Measurements from ENCODE around the gene MGAT4D. TPM values are rescaled to one million over a fixed set of nuclear protein-coding genes. Genes with fewer than 3 reads are reported as not detected.
"Not testable (repeated sequence)": the region's sequence is repeated elsewhere in the genome, so short reads cannot be mapped to it uniquely, and the experiment has no call there.

MGAT4D gene
- polyA plus RNA-seq, 4 donors, result not detected

DNA sequence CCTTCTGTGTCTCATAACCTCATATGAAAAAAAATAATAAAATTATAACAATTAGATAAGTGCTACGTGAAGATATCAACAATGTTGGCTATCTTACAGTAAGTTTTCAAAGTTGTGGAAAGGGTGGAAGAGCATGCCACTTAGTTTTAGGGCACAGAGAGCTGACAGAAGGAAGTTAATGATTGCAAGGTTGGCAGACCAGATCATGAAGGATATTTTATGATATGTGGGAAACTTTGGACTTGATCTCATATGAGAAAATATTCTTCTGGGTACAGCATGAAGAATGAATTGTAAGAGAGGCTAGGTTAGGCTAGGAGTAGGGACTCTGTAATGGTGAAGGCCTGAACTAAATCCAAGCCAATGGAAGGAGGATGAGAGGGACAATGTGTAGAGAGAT lies 34.5 kb downstream of the MGAT4D start:
- WGBS, 3 donors, result 18 to 54% (median 20%) methylated on average over 1 of the region's 1 CpG
- H3K36me3 ChIP-seq (ENCODE audit: control insufficient read depth in 3 of 3, insufficient read depth in 2 of 3, low read depth in 1 of 3, low read length in 3 of 3), result no peaks in the 10 kb centered on the region
- H3K27me3 ChIP-seq (ENCODE audit: control insufficient read depth in 3 of 3, insufficient read depth in 3 of 3, low read length in 3 of 3), result peaks cover 0 to under 1% (median 0%) of the 10 kb centered on the region in 3 donors
- peak; percentile 52 to 85 for DNase-seq
- peak overlapping the region in 1 of 3 donors; percentile 20 for H3K27ac ChIP-seq (ENCODE audit: low read depth in 1 of 3, low read length in 2 of 3)
- H3K9me3 ChIP-seq (ENCODE audit: control insufficient read depth in 2 of 2, insufficient read depth in 1 of 2, low read depth in 1 of 2, low read length in 1 of 2), result peaks cover 0 to 6% of the 10 kb centered on the region in 2 donors
- peaks cover 0 to 9% (median 2%) of the 10 kb centered on the region in 3 donors for H3K4me1 ChIP-seq (ENCODE audit: control insufficient read depth in 3 of 3, insufficient read depth in 2 of 3, low read depth in 1 of 3, low read length in 2 of 3)
- no peak for FAIRE-seq
- H3K4me3 ChIP-seq (ENCODE audit: low read depth in 1 of 3, low read length in 3 of 3), result no peak overlapping the region

DNA sequence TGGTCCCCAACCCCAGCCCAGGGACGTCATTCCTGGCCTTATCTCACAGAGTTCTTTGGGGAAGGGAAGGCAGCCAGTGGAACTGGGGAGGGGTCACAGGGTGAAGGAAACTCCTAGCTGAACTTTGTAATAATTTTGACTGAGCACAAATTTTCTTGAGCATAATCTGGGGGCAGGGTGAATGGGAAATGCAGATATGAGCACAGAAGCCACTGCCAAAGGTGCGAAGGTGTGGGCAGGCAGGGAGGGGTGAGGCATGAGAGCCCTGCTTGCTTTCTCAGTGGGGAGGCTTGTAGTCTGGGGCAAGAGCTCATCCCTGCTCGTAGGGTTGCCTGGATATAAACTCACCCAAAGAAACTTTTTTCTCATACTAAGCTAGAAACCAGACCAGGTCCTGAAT lies 34.9 kb downstream of the MGAT4D start:
- Histone ChIP-seq H3K9me3 (ENCODE audit: control insufficient read depth in 2 of 2, insufficient read depth in 1 of 2, low read depth in 1 of 2, low read length in 1 of 2) (peaks cover 0 to 6% of the 10 kb centered on the region in 2 donors), H3K4me1 (ENCODE audit: control insufficient read depth in 3 of 3, insufficient read depth in 2 of 3, low read depth in 1 of 3, low read length in 2 of 3) (peaks cover 0 to 9% (median 2%) of the 10 kb centered on the region in 3 donors), H3K27ac (ENCODE audit: low read depth in 1 of 3, low read length in 2 of 3) (peak overlapping the region in 1 of 3 donors; percentile 54), H3K36me3 (ENCODE audit: control insufficient read depth in 3 of 3, insufficient read depth in 2 of 3, low read depth in 1 of 3, low read length in 3 of 3) (no peaks in the 10 kb centered on the region), H3K4me3 (ENCODE audit: low read depth in 1 of 3, low read length in 3 of 3) (no peak overlapping the region), H3K27me3 (ENCODE audit: control insufficient read depth in 3 of 3, insufficient read depth in 3 of 3, low read length in 3 of 3) (no peaks in the 10 kb centered on the region)
- 21 to 50% (median 22%) methylated on average over 3 of the region's 3 CpGs for WGBS, 3 donors
- peak in 1 of 2 donors; percentile 69 for DNase-seq
- FAIRE-seq, result no peak

DNA sequence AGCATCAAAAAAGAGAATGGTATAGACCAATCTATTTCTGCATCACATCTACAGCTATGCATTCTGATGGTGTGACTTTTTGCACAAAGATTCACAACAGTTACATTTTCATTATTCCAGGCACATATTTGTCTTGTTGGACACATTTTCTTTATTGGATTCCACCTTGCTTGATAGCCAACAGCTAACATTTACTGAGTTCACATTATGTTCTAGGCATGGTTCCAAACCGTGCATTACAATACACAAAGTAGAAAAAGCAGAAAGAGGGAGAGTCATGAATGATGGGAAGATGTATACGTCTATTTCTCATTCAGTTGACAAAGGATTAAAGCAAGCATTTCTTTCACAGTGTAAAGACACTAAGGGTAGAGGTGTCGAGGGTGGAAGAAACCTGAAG lies 47.7 kb downstream of the MGAT4D start:
- H3K4me3 ChIP-seq (ENCODE audit: low read depth in 1 of 3, low read length in 3 of 3), result no peak overlapping the region
- H3K27me3 ChIP-seq (ENCODE audit: control insufficient read depth in 3 of 3, insufficient read depth in 3 of 3, low read length in 3 of 3), result no peaks in the 10 kb centered on the region
- DNase-seq (no peak), FAIRE-seq (no peak)
- no peaks in the 10 kb centered on the region for H3K4me1 ChIP-seq (ENCODE audit: control insufficient read depth in 3 of 3, insufficient read depth in 2 of 3, low read depth in 1 of 3, low read length in 2 of 3)
- H3K9me3 ChIP-seq (ENCODE audit: control insufficient read depth in 2 of 2, insufficient read depth in 1 of 2, low read depth in 1 of 2, low read length in 1 of 2), result no peaks in the 10 kb centered on the region
- no peak overlapping the region for H3K27ac ChIP-seq (ENCODE audit: low read depth in 1 of 3, low read length in 2 of 3)
- 59 to 67% (median 63%) methylated on average over 3 of the region's 3 CpGs for WGBS, 3 donors
- H3K36me3 ChIP-seq (ENCODE audit: control insufficient read depth in 3 of 3, insufficient read depth in 2 of 3, low read depth in 1 of 3, low read length in 3 of 3), result no peaks in the 10 kb centered on the region

DNA sequence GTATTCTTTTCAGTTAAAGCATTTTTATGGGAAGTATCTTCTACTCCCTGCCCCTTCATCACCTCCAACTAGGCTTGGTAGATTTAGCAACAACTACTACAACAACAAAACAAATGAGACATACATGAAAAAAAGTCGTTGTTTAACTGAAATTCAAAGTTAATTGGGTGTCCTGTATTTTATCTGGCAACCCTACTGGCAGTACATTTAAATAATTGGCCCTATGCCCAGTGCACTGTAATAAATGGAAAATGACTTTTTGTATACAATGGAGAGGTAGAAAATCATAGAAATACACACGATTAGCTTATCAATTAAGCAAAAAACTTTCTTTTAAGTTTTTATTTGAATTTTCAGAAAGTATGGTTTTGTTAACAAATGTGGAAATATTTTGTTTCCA lies 49.3 kb downstream of the MGAT4D start:
- DNase-seq (peak in 1 of 2 donors; percentile 21), FAIRE-seq (no peak)
- no peaks in the 10 kb centered on the region for H3K27me3 ChIP-seq (ENCODE audit: control insufficient read depth in 3 of 3, insufficient read depth in 3 of 3, low read length in 3 of 3)
- no peak overlapping the region for H3K4me3 ChIP-seq (ENCODE audit: low read depth in 1 of 3, low read length in 3 of 3)
- H3K36me3 ChIP-seq (ENCODE audit: control insufficient read depth in 3 of 3, insufficient read depth in 2 of 3, low read depth in 1 of 3, low read length in 3 of 3), result no peaks in the 10 kb centered on the region
- no peak overlapping the region for H3K27ac ChIP-seq (ENCODE audit: low read depth in 1 of 3, low read length in 2 of 3)
- 11 to 26% (median 11%) methylated on average over 2 of the region's 2 CpGs for WGBS, 3 donors
- H3K4me1 ChIP-seq (ENCODE audit: control insufficient read depth in 3 of 3, insufficient read depth in 2 of 3, low read depth in 1 of 3, low read length in 2 of 3), result no peaks in the 10 kb centered on the region
- H3K9me3 ChIP-seq (ENCODE audit: control insufficient read depth in 2 of 2, insufficient read depth in 1 of 2, low read depth in 1 of 2, low read length in 1 of 2), result no peaks in the 10 kb centered on the region

DNA sequence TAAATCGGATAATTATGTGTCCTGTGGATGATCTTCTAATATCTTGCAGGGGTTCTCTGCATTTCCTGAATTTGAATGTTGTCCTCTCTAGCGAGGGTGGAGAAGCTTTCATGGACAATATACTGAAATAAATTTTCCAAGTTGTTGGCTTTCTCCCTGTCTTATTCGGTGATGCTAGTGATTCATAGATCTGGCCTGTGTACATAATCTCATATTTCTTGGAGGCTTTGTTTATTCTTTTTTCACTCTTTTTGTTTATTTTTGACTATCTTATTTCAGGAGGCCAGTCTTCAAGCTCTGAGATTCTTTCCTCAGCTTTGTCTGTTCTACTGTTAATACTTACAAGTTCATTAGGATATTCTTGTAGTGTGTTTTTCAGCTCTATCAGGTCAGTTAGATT lies 49.9 kb downstream of the MGAT4D start:
- WGBS, 3 donors, result 56 to 62% (median 60%) methylated on average over 3 of the region's 3 CpGs
- DNase-seq (no peak), FAIRE-seq (no peak)
- Histone ChIP-seq H3K4me1 (ENCODE audit: control insufficient read depth in 3 of 3, insufficient read depth in 2 of 3, low read depth in 1 of 3, low read length in 2 of 3) (no peaks in the 10 kb centered on the region), H3K27me3 (ENCODE audit: control insufficient read depth in 3 of 3, insufficient read depth in 3 of 3, low read length in 3 of 3) (no peaks in the 10 kb centered on the region), H3K4me3 (ENCODE audit: low read depth in 1 of 3, low read length in 3 of 3) (no peak overlapping the region), H3K27ac (ENCODE audit: low read depth in 1 of 3, low read length in 2 of 3) (no peak overlapping the region), H3K36me3 (ENCODE audit: control insufficient read depth in 3 of 3, insufficient read depth in 2 of 3, low read depth in 1 of 3, low read length in 3 of 3) (no peaks in the 10 kb centered on the region), H3K9me3 (ENCODE audit: control insufficient read depth in 2 of 2, insufficient read depth in 1 of 2, low read depth in 1 of 2, low read length in 1 of 2) (no peaks in the 10 kb centered on the region)

DNA sequence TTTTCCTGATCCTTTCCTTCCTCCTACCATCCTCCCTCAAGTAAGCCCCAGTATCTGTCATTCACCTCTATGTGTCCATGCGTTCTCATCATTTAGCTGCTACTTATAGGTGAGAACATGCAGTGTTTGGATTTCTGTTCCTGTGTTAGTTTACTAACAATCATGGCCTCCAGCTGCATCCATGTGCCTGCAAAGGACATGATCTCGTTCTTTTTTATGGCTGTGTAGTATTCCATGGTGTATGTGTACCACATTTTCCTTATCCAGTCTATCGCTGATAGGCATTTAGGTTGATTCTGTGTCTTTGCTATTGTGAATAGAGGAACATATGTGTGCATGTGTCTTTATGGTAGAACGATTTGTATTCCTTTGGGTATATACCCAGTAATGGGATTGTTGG lies 53.7 kb downstream of the MGAT4D start:
- H3K36me3 ChIP-seq (ENCODE audit: control insufficient read depth in 3 of 3, insufficient read depth in 2 of 3, low read depth in 1 of 3, low read length in 3 of 3); DNase-seq; H3K4me1 ChIP-seq (ENCODE audit: control insufficient read depth in 3 of 3, insufficient read depth in 2 of 3, low read depth in 1 of 3, low read length in 2 of 3); H3K9me3 ChIP-seq (ENCODE audit: control insufficient read depth in 2 of 2, insufficient read depth in 1 of 2, low read depth in 1 of 2, low read length in 1 of 2); FAIRE-seq; H3K27me3 ChIP-seq (ENCODE audit: control insufficient read depth in 3 of 3, insufficient read depth in 3 of 3, low read length in 3 of 3); H3K27ac ChIP-seq (ENCODE audit: low read depth in 1 of 3, low read length in 2 of 3); H3K4me3 ChIP-seq (ENCODE audit: low read depth in 1 of 3, low read length in 3 of 3): not testable (repeated sequence)
- 77 to 88% (median 87%) methylated on average over 4 of the region's 4 CpGs for WGBS, 3 donors

DNA sequence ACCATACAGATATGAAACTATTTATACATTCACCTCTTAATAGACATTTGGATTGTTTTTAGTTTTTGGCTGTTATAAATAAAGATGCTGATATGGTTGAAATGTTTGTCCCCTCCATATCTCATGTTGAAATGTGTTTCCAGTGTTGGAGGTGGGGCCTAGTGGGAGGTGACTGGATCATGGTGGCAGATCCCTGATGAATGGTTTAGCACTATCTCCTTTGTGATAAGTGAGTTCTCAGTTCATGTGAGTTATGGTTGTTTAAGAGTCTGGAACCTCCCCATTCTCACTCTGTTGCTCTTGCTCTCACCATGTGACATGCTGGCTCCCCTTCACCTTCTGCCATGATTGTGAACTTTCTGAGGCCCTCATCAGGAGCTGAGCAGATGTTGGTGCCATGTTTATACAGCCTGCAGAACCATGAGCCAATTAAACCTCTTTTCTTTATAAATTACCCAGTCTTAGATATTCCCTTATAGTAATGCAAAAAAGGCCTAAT lies 58.4 kb downstream of the MGAT4D start:
- Histone ChIP-seq H3K27me3 (ENCODE audit: control insufficient read depth in 3 of 3, insufficient read depth in 3 of 3, low read length in 3 of 3) (no peaks in the 10 kb centered on the region), H3K4me1 (ENCODE audit: control insufficient read depth in 3 of 3, insufficient read depth in 2 of 3, low read depth in 1 of 3, low read length in 2 of 3) (no peaks in the 10 kb centered on the region), H3K36me3 (ENCODE audit: control insufficient read depth in 3 of 3, insufficient read depth in 2 of 3, low read depth in 1 of 3, low read length in 3 of 3) (no peaks in the 10 kb centered on the region), H3K9me3 (ENCODE audit: control insufficient read depth in 2 of 2, insufficient read depth in 1 of 2, low read depth in 1 of 2, low read length in 1 of 2) (no peaks in the 10 kb centered on the region), H3K27ac (ENCODE audit: low read depth in 1 of 3, low read length in 2 of 3) (no peak overlapping the region), H3K4me3 (ENCODE audit: low read depth in 1 of 3, low read length in 3 of 3) (no peak overlapping the region)
- DNase-seq (no peak), FAIRE-seq (no peak)

DNA sequence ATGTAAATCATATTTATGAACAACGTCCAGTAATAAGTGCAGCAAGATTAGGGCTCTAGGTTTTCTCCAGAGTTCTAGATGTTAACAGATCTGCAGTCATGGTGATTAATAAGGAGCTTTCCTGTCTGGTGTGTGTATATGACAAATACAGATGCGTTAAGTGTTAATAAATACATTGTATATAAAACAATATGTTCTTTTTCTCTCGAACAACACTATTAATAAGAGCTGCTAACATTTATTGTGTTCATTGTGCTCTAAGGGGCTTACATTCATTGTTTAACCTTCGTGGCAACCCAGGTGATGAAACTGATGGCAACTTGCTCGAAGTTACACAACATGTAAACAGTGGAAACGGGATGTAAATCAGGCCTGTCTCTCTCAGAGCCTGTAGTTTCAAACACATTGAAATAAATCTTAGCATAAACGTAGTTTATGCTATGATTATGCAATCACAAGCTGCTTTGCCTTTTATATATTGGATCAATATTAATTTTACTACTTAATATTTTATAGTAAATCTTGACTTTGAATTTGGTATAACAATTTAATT lies 70.1 kb downstream of the MGAT4D start:
- H3K4me3 ChIP-seq (ENCODE audit: low read depth in 1 of 3, low read length in 3 of 3), result peak overlapping the region; percentile 5 to 65 (median 61)
- H3K4me1 ChIP-seq (ENCODE audit: control insufficient read depth in 3 of 3, insufficient read depth in 2 of 3, low read depth in 1 of 3, low read length in 2 of 3), result no peaks in the 10 kb centered on the region
- H3K36me3 ChIP-seq (ENCODE audit: control insufficient read depth in 3 of 3, insufficient read depth in 2 of 3, low read depth in 1 of 3, low read length in 3 of 3), result no peaks in the 10 kb centered on the region
- DNase-seq (no peak), FAIRE-seq (no peak)
- no peaks in the 10 kb centered on the region for H3K9me3 ChIP-seq (ENCODE audit: control insufficient read depth in 2 of 2, insufficient read depth in 1 of 2, low read depth in 1 of 2, low read length in 1 of 2)
- peaks cover 0 to 14% (median 0%) of the 10 kb centered on the region in 3 donors for H3K27me3 ChIP-seq (ENCODE audit: control insufficient read depth in 3 of 3, insufficient read depth in 3 of 3, low read length in 3 of 3)
- WGBS, 3 donors, result 37 to 47% (median 44%) methylated on average over 7 of the region's 7 CpGs
- no peak overlapping the region for H3K27ac ChIP-seq (ENCODE audit: low read depth in 1 of 3, low read length in 2 of 3)

Data from small intestine (tissue), 7 donors.